NOMO-1 (cell line): ENCODE results near the gene FXYD7.
"Not testable (repeated sequence)": the region's sequence is repeated elsewhere in the genome, so short reads cannot be mapped to it uniquely, and the experiment has no call there.

ENCODE experiments used
- DNase-seq, 2 experiments: peaks; one replicate each; lab custom pipeline; 2025; ENCODE audit not compliant: unreplicated experiment in 2 of 2; lab: John Stamatoyannopoulos, UW

The FXYD7 gene, protein sequence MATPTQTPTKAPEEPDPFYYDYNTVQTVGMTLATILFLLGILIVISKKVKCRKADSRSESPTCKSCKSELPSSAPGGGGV

GRCh38 chr19:35143231-35143715, at the start of gene FXYD7:
Gene FXYD7, plus strand, starts transcription at chr19:35143255. Its CDS starts 79 bp downstream, at chr19:35143334.
- DNase-seq: no peak

DNA sequence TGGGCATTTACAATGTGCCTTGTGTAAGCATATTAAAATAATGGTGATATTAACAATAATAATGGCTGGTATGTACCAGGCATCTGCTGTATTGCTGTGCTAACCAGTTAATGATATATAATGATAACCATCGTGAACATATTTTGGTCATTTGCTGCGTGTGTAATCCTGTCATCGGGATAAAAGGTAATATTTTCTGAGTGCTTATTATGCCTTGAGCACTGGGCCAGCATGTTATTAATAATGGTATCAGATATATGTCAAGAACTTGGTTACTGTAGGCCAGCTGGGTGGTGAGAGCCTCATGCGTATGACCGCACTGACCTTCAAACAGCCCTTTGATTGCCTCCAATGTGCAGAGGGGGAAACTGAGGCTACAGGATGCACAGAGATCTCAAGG, 49.6 kb upstream of the FXYD7 start:
- no peak for DNase-seq

DNA sequence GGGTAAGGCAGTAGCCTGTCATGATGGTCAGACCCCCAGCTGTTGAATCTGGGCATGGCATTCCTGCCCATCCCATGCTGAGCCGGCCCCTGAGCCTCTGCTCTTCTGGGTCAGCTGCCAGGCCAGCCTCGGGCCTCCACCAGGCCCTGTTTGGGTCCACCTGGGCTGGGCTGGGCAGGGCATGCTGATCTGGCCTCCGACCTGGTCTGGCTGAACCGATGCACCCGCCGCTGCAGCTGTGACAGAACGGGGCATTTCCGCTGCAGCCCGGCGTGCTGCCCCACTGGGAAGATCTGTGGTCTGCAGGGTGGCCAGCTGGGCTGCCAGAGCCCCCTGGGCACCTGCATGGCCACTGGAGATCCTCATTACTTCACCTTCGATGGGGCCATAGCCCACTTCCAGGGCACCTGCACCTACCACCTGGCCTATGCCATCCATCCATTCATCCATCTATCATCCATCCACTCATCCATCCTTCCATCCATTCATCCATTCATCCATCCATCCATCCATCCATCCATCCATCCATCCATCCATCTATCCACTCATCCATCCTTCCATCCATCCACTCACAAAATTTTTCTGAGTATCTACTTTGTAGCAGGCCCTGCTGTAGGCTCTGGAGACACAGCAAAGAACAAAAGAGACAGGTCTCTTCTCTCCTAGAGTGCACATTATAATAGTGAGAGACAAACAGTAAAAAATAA, 49.0 kb upstream of the FXYD7 start:
- no peak for DNase-seq

GRCh38 chr19:35094656-35095055, 48.4 kb upstream of the FXYD7 start:
- DNase-seq: no peak

DNA sequence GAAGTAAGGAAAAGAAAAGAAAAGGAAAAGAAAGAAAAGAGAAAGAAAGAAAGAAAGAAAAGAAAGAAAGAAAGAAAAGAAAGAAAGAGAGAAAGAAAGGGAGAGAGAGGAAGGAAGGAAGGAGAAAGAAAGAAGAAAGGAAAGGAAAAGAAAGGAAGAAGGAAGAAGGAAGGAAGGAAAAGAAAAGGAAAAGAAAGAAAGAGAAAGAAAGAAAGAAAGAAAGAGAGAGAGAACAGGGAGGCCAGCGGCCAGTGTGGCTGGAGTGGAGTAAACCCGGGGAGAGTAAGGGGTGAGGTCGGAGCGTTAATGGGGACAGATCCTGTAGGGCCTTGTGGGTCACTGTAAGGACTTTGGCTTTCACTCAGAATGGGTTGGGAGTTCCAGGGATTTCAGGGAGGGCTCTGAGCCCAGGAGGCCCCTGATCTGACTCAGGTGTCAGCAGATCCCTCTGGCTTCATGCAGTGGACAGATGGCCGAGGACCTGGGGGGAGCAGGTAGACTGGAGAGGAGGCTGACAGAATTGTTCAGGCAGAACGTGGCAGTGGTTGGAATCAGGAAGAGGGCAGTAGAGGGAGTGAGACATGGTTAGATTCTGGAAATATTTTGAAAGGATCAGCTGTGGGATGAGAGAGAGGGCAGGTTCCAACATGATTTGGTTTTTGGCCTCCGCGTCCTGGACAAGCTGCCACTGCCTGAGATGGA, 47.2 kb upstream of the FXYD7 start:
- no peak for DNase-seq

GRCh38 chr19:35098413-35099049, 44.5 kb upstream of the FXYD7 start:
- no peak for DNase-seq

DNA sequence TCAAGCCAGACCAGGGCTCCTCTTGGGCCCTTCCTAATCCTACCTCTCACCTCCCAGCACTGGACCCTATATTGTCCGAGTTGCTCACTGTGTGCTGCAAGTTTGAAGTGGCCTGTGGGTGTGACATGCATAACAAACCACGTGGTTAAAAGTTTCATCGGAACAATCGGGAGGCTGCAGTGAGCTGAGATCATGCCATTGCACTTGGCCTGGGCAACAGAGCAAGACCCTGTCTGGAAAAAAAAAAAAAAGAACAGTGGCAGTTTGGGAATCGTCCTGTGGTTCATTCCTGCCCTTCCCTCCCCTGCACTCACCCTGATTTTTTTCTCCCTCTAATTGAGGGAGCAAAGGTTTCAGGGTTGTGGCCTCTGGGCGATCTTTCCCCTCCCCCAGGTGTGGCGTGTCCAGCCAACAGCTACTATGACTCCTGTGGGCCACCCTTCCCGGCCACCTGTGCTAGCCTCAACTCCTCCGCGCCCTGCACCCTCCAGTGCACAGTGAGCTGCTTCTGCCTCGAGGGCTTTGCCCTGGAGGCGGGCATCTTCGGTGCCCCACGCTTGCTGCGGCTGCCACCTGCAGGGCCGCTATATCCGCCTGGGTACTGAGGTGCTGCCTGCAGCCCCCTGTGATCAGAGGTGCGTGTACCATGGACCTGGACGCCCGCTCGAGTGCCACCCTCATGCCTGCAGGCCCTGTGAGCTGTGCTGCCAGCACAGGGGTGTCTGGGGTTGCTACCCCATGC, 43.7 kb upstream of the FXYD7 start:
- DNase-seq: no peak

DNA sequence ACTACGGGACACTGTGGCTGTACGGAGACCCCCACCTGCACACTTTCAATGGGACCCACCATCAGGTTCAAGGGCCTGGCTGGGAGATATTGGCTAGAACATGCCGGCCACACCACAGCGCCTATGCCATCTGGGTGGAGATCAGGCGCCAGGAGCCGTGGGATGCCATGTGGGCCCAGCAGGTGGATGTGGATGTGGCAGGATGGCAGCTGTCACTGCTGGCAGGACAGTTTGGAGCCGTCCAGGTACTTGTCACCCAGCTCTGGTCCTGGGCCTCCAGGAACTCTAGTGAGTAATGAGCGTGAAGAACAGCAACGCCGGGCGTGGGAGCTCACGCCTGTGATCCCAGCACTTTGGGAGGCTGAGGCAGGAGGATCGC, 43.2 kb upstream of the FXYD7 start:
- DNase-seq: no peak

- DNase-seq: no peak
These were observed 42.2 kb upstream of the FXYD7 start for GRCh38 chr19:35100588-35101533.

DNA sequence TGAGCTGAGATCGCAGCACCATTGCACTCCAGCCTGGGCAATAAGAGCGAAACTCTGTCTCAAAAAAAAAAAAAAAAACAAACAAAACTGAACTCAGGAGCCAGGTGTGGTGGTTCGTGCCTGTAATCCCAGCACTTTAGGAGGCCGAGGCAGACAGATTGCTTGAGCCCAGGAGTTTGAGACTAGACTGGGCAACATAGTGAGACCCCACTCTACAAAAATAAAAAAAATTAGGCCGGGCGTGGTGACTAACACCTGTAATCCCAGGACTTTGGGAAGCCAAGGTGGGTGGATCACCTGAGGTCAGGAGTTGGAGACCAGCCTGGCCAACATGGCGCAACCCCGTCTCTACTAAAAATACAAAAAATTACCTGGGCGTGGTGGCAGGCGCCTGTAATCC, 41.1 kb upstream of the FXYD7 start:
- DNase-seq: not testable (repeated sequence)

DNA sequence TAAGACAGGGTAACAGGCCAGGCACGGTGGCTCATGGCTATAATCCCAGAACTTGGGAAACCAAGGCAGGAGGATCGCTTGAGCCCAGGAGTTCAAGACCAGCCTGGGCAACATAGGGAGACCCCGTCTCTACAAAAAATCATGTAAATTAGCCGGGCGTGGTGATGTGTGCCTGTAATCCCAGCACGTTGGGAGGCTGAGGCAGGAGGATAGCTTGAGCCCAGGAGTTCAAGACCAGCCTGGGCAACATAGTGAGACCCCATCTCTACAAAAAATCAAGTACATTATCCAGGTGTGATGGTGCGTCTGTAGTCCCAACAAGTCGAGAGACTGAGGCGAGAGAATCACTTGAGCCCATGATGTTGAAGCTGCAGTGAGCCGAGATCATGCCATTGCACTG, 39.4 kb upstream of the FXYD7 start:
- DNase-seq: not testable (repeated sequence)

DNA sequence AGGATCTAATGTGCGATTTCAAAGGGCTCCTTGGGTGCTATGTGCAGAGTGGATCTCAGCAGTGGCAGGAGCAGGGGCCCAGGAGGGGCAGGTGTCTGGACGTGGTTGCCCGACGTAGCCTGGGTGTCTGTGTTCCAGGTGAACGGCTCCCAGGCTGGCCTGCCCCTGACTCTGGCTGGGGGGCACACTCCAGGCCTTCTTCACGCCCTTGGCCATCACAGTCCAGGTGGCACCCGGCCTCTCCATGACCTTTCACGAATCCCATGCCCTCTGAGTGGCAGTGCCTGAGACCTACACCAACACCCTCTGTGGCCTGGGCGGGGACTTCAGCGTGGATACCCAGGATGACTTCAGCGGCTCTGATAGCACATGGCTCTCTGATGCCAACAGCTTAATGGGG, 38.7 kb upstream of the FXYD7 start:
- DNase-seq: no peak

DNA sequence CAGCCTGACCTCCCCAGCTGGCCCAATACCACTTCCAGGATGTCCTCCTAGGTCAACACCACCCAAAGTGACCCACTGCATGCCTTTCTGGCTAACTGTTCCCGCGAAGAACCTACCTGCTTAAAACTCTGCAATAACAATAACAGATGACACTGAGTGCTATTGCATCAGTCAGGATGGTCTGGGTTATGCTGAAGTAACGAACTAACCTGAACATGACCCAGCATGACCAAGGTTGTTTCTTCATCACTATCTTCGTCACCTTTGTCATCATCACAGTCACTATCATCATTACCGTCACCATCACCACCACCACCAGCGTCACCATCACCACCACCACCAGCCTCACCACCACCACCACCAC, 38.0 kb upstream of the FXYD7 start:
- DNase-seq: no peak

- no peak for DNase-seq
These were observed 37.4 kb upstream of the FXYD7 start for GRCh38 chr19:35105411-35106290.

- no peak for DNase-seq
These were observed 36.8 kb upstream of the FXYD7 start for GRCh38 chr19:35106291-35106583.

GRCh38 chr19:35106898-35107541, 36.0 kb upstream of the FXYD7 start:
- no peak for DNase-seq

GRCh38 chr19:35107545-35107944, 35.5 kb upstream of the FXYD7 start:
- DNase-seq: no peak

GRCh38 chr19:35108730-35109129, 34.3 kb upstream of the FXYD7 start:
- DNase-seq: no peak
